ENCODE measurements around the gene SIAH2. TPM values are rescaled to one million over a fixed set of nuclear protein-coding genes. Genes with fewer than 3 reads are reported as not detected.

Gene SIAH2
- 15.5 and 19.9 TPM in 2 replicates for total RNA-seq

GRCh38 chr3:150763122-150763840 lies at the start of gene SIAH2:
Gene SIAH2 (minus strand): TSS chr3:150763169. CDS start chr3:150762849, 320 bp downstream.

DNA sequence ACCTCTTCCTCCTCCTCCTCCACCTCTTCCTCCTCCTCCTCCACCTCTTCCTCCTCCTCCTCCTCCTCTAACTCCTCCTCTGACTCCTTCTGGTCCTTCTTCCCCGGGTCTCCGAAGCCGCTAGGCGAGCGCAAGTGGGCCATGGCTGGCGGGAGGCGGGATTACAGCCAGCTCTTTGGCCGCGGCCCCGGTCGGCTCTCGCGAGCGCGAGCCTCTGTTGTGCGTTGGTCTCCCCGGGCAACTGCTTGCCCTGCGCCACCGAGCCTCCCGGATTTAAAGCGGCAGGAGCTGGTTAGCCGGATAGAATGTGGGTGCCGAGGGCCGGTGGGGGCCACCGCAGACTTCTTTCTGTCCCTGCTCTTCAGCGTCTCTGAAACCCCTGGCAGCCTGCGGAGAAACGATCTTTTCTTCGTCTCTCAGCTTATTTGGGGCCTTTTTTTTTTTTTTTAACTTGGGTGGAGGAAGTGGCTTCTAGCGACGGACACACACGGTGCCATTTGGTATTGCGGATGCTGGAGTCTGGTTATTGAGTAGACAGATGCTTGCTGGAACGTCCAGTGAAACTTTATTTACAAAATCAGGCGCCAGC lies 59.1 kb downstream of the SIAH2 start, which contains the start of gene ERICH6:
Gene ERICH6, minus strand, starts transcription at position 165 of the 589 bp plus-strand sequence. Its CDS starts 22 bp downstream, at position 143.

Other genes starting within 250 kb of the SIAH2 start
- gene SERP1, start 216.7 kb downstream of the SIAH2 start, total RNA-seq: 248 and 349 TPM in 2 replicates
- 156 and 186 TPM in 2 replicates for gene EIF2A, start 216.4 kb downstream of the SIAH2 start, total RNA-seq
- gene SELENOT, start 159.8 kb downstream of the SIAH2 start, total RNA-seq: 149 and 152 TPM in 2 replicates
- gene ERICH6, start 59.2 kb downstream of the SIAH2 start, total RNA-seq: 0.48 TPM in 1 of 2 replicates, not detected in the other
- not detected in 2 replicates for gene MINDY4B, start 142.3 kb upstream of the SIAH2 start, total RNA-seq
- not detected in 2 replicates for gene CLRN1, start 209.6 kb upstream of the SIAH2 start, total RNA-seq